Left ventricle myocardium inferior (tissue), 1 donor: ENCODE results near the gene MGMT. TPM values are rescaled to one million over a fixed set of nuclear protein-coding genes. Genes with fewer than 3 reads are reported as not detected.

Experiments used
- DNase-seq: peaks from one replicate; pipeline ENCODE4 v3.0.0-alpha.2; 2020
- H3K27ac ChIP-seq: fragments of 200-600 bp; replicated peaks from 2 replicates; pipeline ENCODE4 v1.8.0; 2021
- H3K27me3 ChIP-seq: fragments of 200-600 bp; 2 replicates; pipeline ENCODE4 v1.8.0; 2021; ENCODE audit warnings: low read depth
- H3K36me3 ChIP-seq: fragments of 200-600 bp; 2 replicates; pipeline ENCODE4 v1.8.0; 2021
- H3K4me1 ChIP-seq: fragments of 200-600 bp; 2 replicates; pipeline ENCODE4 v1.8.0; 2021
- H3K4me3 ChIP-seq: fragments of 200-600 bp; 2 replicates; pipeline ENCODE4 v1.8.0; 2021; ENCODE audit warnings: mild to moderate bottlenecking, moderate library complexity
- H3K9me3 ChIP-seq: fragments of 200-600 bp; replicated peaks from 2 replicates; pipeline ENCODE4 v1.8.0; 2021
- intact Hi-C: fragments of 100-400 bp; cut with micrococcal nuclease; formaldehyde crosslinking; loops from one replicate; pipeline ENCODE4 v1.11.0; 2022
- total RNA-seq: library from RNA; stranded (reverse); fragmentation: NEBNext Ultra II Directional; extraction: Animal tissue kit (Norgen Biotek cat#: 25700); gene quantifications from one replicate; pipeline ENCODE4 v1.2.1, GENCODE V29; 2021
- TF ChIP-seq, protein P1 (sequence below): fragments of 200-600 bp; IDR thresholded peaks from 2 replicates; pipeline ENCODE4 v1.8.0; 2021; ENCODE audit warnings: antibody characterized with exemption, mild to moderate bottlenecking, borderline replicate concordance
- donor health status: DM: no; HTN: yes; CAD: no; lungs with severe emphysema.

Gene MGMT
- total RNA-seq, 1 donor from 2014 or later = 15.4 TPM

DNA sequence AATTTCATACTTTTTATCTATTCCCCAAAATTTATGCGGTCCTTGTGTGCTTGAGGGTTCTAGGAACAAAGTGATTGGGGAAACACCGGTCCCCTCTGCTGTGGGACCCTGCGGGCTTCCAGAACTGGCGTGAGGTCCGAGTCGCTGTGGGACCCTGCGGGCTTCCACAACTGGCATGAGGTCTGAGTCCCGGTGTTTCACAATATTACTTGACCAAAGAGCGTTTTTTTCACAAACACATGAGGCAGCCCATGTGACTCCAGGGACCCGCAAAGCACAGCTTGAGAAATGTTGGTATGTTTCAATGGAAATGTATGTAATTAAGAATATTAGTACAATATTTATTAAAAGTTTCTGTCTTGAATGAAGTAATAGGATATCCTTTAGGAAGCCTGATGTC lies 212.2 kb downstream of the MGMT start:
- TF ChIP-seq, protein P1, sequence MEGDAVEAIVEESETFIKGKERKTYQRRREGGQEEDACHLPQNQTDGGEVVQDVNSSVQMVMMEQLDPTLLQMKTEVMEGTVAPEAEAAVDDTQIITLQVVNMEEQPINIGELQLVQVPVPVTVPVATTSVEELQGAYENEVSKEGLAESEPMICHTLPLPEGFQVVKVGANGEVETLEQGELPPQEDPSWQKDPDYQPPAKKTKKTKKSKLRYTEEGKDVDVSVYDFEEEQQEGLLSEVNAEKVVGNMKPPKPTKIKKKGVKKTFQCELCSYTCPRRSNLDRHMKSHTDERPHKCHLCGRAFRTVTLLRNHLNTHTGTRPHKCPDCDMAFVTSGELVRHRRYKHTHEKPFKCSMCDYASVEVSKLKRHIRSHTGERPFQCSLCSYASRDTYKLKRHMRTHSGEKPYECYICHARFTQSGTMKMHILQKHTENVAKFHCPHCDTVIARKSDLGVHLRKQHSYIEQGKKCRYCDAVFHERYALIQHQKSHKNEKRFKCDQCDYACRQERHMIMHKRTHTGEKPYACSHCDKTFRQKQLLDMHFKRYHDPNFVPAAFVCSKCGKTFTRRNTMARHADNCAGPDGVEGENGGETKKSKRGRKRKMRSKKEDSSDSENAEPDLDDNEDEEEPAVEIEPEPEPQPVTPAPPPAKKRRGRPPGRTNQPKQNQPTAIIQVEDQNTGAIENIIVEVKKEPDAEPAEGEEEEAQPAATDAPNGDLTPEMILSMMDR = no peak
- no peak for DNase-seq
- Histone ChIP-seq H3K27me3 (no peaks in the 10 kb centered on the region), H3K36me3 (no peaks in the 10 kb centered on the region), H3K4me1 (no peaks in the 10 kb centered on the region), H3K4me3 (no peak overlapping the region), H3K9me3 (no peaks in the 10 kb centered on the region), H3K27ac (no peak overlapping the region)
- intact Hi-C loops = no loop called here

DNA sequence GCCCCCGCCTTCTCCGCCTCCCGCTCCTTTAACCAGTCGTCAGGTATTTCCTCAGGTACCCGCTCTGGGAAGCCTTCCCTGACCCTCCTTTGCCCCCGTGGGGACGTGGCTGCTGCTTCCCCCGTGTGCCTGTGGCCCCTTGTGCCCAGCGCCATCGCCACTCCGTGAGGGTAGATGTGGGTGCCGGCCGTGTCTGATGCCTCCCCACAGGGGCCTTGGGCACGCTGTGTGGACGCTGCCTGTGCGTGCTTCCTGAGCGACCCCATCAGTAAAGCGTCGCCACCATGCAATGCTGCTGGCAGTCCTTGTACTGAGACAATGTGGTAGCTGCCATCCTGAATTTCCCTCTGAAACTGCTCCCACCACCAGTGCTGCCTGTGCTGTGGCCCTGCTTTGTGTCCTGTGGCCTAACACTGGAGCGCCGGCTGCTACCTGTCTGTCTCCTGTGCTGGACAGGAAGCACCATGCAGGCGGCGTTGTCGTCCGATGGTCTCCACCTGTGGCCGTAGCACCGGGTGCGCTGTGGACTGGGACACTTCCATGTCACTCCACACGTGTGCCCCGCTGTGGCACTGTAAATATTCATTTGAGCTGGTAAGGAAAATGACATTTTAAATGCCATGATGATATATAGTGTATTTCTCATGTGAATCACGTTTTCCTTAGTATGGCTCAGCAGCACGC lies 213.8 kb downstream of the MGMT start:
- intact Hi-C loops = no loop called here
- TF ChIP-seq, protein P1 = no peak
- H3K4me1 ChIP-seq = no peaks in the 10 kb centered on the region
- H3K36me3 ChIP-seq = no peaks in the 10 kb centered on the region
- H3K4me3 ChIP-seq = no peak overlapping the region
- H3K27me3 ChIP-seq = no peaks in the 10 kb centered on the region
- H3K27ac ChIP-seq = no peak overlapping the region
- no peaks in the 10 kb centered on the region for H3K9me3 ChIP-seq
- no peak for DNase-seq

DNA sequence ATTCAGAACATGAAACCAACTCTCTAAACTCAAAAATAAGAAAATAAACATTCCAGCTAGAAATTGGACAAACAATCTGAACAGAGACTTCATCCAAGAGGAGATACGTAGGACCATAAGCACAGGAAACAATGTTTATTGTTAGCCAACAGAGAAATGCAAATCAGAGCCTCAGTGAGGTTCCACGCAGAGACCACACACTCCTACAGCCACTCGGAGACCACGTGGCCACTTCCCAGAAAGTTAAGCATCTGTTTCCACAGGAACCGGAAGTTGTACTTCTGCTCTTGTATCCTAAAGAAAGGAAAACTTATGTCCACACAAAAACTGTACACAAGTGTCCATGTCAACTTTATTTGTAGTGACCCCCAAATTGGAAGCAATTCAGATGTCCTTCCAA lies 214.8 kb downstream of the MGMT start:
- Histone ChIP-seq H3K27me3 (no peaks in the 10 kb centered on the region), H3K9me3 (no peaks in the 10 kb centered on the region), H3K27ac (no peak overlapping the region), H3K4me1 (no peaks in the 10 kb centered on the region), H3K4me3 (no peak overlapping the region), H3K36me3 (no peaks in the 10 kb centered on the region)
- intact Hi-C loops = no loop called here
- no peak for DNase-seq
- TF ChIP-seq, protein P1 = no peak

DNA sequence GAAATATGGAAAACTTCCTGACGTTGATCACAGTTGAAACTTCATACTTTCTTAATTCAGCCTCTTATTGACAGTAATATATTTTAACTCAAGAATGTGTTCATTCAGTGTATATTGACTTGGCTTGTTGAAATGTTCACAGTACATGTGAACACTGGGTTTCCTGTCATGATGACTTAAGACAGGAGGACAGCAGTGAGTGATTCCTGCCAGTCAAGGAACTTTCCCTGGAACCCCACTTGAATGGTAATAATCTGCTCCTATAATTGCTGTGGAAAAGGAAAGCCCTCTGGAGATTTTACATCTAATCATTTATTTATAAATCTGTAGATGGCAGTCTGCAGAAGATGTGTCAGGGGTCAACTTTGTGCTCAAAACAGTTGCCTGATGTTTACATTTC lies 216.5 kb downstream of the MGMT start:
- H3K36me3 ChIP-seq = no peaks in the 10 kb centered on the region
- no peaks in the 10 kb centered on the region for H3K9me3 ChIP-seq
- TF ChIP-seq, protein P1 = no peak
- intact Hi-C loops = no loop called here
- no peaks in the 10 kb centered on the region for H3K4me1 ChIP-seq
- no peaks in the 10 kb centered on the region for H3K27me3 ChIP-seq
- H3K4me3 ChIP-seq = no peak overlapping the region
- H3K27ac ChIP-seq = no peak overlapping the region
- DNase-seq = no peak

DNA sequence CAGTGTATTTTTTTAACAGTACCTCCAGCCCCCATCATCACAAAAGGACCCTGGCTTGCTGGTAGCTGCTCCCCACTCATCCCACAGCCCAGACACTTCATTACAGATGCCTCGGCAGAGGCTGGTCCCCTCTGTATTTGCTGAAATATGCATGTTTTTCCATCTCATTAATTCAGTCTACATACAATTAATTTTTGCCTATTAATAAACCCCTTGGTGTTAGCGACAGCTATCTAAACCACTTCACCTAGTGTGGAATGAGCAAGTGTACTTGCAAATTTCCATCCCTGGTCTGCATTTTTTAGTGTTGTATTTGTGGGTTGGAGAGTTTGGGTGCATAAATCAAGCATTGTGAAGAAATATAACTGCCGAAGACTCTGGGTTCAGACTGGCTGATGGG lies 216.9 kb downstream of the MGMT start:
- Histone ChIP-seq H3K27me3 (no peaks in the 10 kb centered on the region), H3K36me3 (no peaks in the 10 kb centered on the region), H3K4me3 (no peak overlapping the region), H3K4me1 (no peaks in the 10 kb centered on the region), H3K9me3 (no peaks in the 10 kb centered on the region), H3K27ac (no peak overlapping the region)
- intact Hi-C loops = no loop called here
- DNase-seq = no peak
- TF ChIP-seq, protein P1 = no peak

DNA sequence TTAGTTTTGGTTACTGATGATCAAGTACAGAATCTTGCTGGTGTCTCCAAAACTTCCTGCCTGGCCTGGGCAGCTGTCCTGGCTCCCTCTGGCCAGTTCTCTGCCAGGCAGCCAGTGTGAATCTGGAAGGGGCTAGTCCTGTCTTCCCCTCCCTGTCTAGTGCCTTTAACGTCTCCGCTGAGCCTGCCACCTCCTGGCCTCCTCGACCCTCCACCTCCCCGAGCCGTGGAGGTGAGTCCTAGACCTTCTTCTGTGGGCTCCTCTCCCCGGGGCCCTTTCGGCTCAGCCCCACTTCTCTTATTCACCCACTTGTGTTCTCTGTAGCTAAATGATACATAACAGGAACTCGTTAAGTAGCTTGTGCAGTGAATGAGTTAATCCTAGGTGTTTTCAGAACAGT lies 218.2 kb downstream of the MGMT start:
- no peak overlapping the region for H3K27ac ChIP-seq
- no peaks in the 10 kb centered on the region for H3K9me3 ChIP-seq
- TF ChIP-seq, protein P1 = no peak
- H3K4me1 ChIP-seq = peaks cover 2% of the 10 kb centered on the region
- no peaks in the 10 kb centered on the region for H3K27me3 ChIP-seq
- no peaks in the 10 kb centered on the region for H3K36me3 ChIP-seq
- DNase-seq = no peak
- intact Hi-C loops = no loop called here
- H3K4me3 ChIP-seq = no peak overlapping the region
